RCC 7860 (cell line): ENCODE results near the gene RBX1.
A peak's percentile ranks its signal among the peaks of the same experiment; 100 is the strongest.

Source experiments
- DNase-seq: peaks from one replicate; pipeline ENCODE4 v3.0.0-alpha.2; 2015; ENCODE audit warnings: low spot score
- FAIRE-seq: peaks from 2 replicates; lab custom pipeline; 2012; peaks lifted over from hg19 to GRCh38; lab: Jason Lieb, UNC

Gene RBX1

DNA sequence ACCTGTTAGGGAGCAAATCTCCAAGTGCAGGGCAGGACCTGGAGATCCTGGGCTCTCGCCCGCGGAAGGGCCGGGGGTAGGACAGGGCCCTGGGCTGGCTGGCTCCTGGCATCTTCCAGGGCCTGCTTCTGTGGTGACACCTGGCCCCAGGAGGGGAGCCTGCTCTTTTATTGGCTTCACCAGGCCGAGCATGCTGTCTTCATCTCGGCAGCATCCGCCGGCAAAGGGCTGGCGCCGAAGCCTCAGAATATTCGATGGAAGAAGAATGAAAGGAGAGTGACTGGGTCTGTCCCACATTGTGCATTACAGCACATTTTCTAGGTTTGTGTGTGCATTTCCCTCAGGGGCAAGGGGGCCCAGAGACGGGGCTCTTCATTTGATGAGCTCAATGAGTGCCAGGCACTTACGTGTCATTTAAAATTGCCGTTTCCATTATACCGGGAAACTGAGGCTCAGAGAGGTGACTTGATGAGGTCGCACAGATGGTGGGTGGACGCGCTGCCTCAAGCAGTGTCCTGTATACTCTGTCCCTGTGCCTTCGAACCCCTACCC, 70.0 kb downstream of the RBX1 start:
- DNase-seq, result no peak
- no peak for FAIRE-seq

DNA sequence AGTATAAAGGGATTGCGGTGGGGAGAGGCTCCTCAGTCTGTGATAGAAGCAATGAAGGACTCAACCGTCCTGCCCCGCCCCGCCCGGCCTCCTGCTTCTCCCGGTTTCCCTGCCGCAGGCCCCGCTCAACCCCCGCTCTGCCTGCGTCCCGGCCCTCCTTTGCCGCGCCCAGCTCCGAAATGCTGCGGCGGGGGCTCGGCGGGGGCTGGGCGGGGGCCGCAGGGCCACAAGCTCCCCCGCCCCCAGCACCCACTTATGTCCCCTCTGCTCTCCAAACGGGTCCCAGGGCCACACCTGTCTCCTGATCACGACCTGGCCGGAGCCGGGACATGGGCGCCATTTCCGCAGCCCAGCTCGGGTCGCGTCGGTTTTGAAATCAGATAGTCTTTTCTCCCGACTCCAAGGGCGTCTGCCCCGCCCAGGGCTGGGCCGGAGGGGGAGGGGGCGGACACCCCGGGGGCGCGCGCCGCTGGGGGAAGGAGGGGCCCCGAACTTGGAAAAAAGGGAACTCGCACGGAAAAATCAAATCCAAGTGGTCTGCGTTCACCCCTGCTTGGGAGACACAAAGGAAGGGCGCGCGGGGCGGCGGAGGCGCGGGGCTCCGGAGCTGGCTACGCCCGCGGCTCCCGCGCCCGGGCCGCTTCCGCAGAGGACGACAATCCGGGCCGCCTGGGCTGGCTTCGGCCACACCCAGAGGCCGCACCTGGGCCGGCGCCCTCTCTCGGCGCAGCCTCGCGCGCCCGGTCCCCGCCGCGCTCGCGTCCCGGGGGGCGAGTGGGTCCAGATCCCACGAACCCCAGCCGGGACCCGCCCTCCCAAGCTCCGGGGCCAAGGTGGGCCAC, 70.7 kb downstream of the RBX1 start:
- no peak for FAIRE-seq

GRCh38 chr22:41022470-41023298, 71.5 kb downstream of the RBX1 start:
- FAIRE-seq (no peak), DNase-seq (peak; percentile 9)

More for the DNA sequence above, 70.7 kb downstream of the RBX1 start:
- peak; percentile 7 for DNase-seq
